Epidermal melanocyte (primary cell): Measurements from ENCODE around the gene ERAL1.
"Not testable (repeated sequence)": the region's sequence is repeated elsewhere in the genome, so short reads cannot be mapped to it uniquely, and the experiment has no call there.

Experiments used
- DNase-seq: peaks from one replicate; pipeline ENCODE4 v3.0.0; 2011; ENCODE audit warnings: low spot score; ENCODE audit not compliant: insufficient read length

The ERAL1 gene

GRCh38 chr17:28897769-28898526 lies 43.1 kb downstream of the ERAL1 start:
- no peak for DNase-seq

GRCh38 chr17:28898527-28898955 lies 43.7 kb downstream of the ERAL1 start:
- no peak for DNase-seq

- DNase-seq: no peak
Observed at GRCh38 chr17:28899212-28899815, 44.5 kb downstream of the ERAL1 start.

DNA sequence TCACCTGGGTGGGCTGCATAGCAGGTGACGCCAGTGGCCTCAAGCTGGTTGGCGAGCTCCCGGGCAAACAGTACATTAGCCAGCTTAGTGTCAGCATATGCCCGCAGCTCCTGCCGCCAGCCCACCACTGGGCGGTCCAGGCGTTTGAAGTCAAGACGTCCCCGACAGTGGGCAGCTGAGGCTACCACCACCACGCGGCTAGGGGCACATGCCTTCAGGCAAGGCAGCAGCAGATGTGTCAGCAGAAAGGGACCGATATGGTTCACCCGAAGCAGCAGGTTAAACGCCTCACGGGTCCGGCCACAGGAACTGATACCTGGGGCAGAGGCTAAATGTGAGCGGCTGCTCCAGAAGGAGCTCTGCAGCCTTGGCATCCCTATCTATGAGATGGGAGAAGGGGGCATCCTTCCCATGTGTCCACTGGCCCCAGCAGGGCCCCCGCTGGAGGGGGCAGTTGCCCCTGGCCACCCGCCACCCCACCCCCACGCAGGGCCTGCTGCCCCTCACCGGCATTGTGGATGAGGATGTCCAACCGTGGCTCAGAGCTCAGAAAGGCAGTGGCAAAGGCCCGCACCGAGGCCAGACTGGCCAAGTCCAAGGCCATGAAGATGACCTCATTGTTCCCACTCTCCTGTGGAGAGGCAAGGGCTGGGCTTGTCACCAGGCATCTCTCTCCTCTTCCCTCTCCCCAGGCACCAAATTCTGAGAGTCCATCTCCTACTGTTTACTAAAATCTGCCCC lies 46.3 kb downstream of the ERAL1 start:
- no peak for DNase-seq

DNA sequence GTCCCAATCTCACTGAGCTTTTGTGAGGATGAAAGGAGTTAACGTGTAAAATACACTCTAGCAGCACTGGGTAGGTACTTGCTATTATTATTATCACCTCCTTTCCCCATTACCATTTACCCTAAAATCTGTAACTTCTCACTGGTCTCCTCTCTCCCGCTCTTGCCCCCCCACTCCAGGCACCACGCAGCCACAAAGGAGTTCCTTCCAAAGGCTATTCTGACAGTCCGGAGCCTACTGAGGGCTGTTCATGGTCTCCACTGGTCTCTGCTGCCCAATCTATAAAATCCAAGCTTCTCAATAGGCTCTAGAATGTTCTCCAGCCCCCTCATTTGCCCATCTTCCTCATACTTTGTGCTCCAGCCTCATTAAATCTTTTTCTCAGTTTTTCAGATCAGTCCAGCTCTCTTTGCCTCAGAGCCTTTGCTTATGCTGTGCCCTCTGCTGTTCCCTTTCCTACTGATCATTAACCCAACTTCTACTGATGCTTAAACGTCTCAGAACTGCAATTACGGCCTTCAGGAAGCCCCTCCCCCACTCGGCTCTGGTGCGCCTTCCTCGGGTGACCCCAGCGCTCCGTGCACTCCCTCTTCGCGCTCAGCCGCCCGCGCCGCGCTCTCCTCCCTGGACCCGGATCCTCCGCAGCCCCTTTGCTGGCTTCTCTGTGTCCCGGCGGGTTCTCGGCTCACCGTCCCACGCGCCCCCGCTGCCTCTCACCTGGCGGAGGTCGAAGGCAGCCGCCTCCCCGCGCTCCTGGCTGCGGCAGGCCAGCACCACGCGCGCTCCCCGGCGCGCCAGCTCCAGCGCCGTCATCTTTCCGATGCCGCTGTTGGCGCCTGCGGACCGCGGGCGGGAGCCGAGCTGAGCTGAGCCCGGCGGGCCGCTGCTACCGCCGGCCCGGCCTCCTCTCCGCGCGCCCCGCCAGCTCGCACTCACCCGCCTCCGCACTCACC lies 47.3 kb downstream of the ERAL1 start:
- DNase-seq: no peak

DNA sequence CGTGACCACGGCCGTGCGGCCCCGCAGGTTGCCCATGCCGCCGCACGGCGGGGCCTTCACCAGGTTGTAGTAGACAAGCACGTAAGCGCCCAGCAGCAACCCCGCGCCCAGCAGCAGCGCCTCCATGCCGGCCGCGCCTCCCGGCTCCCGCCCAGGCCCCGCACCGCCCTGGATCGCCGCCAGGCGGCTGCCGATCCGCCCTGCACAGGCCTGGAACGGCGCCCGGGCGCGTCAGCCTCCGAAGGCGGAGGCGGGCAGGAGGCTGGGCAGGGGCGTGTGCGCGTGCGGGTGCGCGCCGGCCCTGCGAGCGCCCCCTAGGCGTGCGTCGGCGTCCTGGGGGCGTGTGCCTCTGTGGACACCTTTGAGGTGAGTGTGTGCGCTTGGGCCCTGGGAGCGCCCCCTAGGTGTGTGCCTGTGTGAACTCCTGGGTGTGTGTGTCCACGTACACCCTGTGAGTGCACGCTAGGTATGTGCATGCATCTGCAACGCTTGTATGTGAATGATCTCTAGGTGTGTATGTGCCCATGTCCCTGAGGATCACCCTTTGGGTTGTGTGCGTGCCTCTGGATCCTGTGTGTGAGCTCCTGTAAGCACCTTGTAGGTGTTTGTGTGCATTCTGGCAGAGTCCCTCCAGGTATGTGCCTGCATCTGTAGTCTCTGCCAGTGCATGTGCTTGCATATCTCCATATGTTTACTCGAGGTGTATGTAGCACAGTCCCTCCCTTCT lies 48.2 kb downstream of the ERAL1 start, which contains the start of gene DHRS13:
Gene DHRS13, minus strand, starts transcription at position 261 of the 727 bp plus-strand sequence. Its CDS starts 135 bp downstream, at position 126.
- peak; percentile 71 for DNase-seq

GRCh38 chr17:28903546-28903841 lies 48.7 kb downstream of the ERAL1 start:
- not testable (repeated sequence) for DNase-seq

DNA sequence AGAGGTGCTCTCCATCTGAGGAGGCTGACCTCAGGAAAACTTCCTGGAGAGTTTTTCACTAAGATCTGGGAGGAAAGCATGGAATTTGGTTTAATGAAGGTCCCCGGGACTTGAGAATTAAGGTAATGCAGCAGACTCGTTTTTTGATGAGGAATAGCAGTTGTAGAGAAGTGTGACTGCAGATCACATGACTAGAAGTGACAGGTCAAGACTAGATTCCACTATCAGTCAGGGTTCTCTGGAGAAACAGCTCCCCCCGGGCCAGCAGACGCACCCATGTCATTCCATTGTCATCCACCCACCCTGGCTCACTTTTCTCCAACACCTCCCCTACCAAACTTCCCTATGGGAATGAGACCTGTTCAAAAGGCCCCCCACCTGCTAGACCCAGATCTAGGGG lies 50.0 kb downstream of the ERAL1 start:
- DNase-seq: no peak

DNA sequence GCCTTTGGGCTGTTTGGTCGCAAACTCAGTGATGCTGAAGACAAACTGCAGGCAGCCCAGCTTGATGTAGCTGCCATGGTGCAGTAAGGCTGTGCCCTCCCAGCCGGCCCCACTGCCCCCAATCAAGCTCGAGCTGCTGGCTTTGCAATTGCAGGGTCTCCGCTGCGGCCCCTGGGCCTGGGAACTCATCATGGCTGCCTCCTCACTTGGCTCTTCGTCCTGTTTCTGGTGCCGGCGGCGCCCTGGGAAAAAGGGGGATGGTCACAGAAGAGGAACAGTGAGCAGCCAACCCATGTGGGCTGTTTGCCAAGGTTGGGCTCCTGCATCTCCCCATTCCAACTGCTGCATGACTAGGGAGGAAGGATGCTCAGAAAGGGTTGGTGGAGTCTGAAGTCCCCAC lies 51.5 kb downstream of the ERAL1 start:
- DNase-seq: no peak

DNA sequence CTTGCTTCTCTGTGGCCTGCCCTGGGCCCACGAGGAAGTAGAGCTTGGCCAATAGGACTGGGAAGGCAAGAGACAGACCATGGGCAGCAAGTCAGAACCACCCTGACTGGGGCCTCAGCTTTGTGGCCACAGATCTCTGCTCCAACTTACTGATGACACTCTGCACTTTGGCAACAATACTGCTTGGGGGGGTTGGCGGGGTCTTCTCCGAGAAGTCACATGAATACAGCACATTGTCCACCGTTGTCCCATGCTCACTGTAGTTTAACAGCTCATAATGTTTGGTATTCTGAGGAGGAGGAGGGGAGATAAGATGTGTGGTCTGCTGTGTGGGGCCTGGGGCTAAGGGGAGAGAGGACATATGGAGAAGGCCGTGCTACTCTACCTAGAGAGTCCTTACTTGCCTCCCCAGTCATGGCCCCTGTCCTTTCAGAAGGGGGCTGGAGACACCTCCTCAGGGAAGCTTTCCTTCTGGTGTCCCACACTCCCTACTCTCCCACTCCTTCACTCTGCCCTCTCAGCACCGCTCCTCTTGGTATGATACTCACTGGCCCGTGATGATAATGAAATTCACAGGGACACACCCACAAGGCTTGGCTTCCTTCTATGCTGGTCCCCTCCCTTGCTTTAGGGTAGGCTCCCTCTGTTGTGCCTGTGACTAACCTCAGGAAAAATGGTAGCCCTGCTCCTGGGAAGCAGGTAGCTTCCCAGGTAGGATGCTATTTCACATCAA lies 52.1 kb downstream of the ERAL1 start:
- DNase-seq: no peak

DNA sequence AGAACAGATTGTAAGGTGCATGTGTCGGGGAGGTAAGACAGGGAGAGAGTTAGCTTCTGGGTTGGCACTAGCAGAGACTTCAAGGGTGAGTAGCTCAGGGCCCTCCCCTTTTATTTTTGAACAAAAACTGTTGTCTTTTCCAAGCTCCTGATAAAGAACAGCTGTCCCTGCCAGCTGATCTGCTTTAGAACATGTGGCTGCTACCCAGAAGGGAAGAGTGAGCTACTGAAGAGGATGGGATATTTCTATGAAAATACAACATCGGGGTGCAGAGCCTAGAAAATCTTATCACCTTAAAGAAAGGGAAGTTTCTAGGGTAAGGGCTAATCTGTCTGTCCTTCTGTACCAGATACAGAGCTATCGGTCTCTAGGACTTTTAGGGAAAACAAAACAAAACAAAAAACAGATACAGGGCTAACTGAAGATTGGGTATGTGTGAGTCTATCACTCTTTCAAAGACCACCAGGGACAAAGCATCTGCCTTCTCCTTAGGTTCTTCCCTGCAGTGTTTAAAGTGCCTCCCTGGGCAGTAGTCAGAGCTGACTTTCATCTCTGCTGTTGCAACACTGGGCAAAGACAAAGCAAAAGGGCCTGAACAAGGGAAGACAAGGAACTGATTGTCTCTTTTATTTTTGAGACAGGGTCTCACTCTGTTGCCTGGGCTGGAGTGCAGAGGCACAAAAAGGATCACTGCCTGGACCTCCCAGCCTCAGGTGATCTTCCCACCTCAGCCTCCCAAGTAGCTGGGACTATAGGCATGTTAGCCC lies 53.1 kb downstream of the ERAL1 start:
- peak; percentile 48 for DNase-seq

- no peak for DNase-seq
Observed at GRCh38 chr17:28908640-28909167, 53.9 kb downstream of the ERAL1 start.

GRCh38 chr17:28910534-28910933 lies 55.7 kb downstream of the ERAL1 start:
- DNase-seq: no peak
